Measurements from ENCODE around the gene AJAP1.

GRCh38 chr1:4605158-4605557 is 49.3 kb upstream of the AJAP1 start:
- TF ChIP-seq CTCF (IDR thresholded peaks at IDR 0.05) (no peak), POLR2A (IDR thresholded peaks at IDR 0.05) (no peak)
